Measurements from ENCODE around the gene SPAM1.

GRCh38 chr7:123881300-123881699, 43.7 kb upstream of the SPAM1 start:
- no peak for TF ChIP-seq EP300 (IDR thresholded peaks at IDR 0.05)
- no peak for TF ChIP-seq CTCF (IDR thresholded peaks at IDR 0.05)
- TF ChIP-seq POLR2A (IDR thresholded peaks at IDR 0.05; ENCODE audit: low read depth) = no peak
